ENCODE measurements around the gene NCBP1. TPM values are rescaled to one million over a fixed set of nuclear protein-coding genes. Genes with fewer than 3 reads are reported as not detected.
A peak's percentile ranks its signal among the peaks of the same experiment; 100 is the strongest.

Gene NCBP1
- total RNA-seq, 1 experiment from 2014 or later, result 59.7 TPM

- H3K36me3 Mint-ChIP-seq (ENCODE audit: insufficient read depth, unreplicated experiment), result peaks cover 36% of the 10 kb centered on the region
- no peaks in the 10 kb centered on the region for H3K9me3 ChIP-seq
- no TSS peak for BruUV-seq (replicated peaks)
- TF ChIP-seq CTCF (IDR thresholded peaks at IDR 0.05; ENCODE audit: insufficient read depth in 1 of 2, low read depth in 1 of 2, low read length in 1 of 2, severe bottlenecking in 1 of 2, unreplicated experiment in 1 of 2), result no peak
- H3K27me3 Mint-ChIP-seq (ENCODE audit: insufficient read depth, unreplicated experiment), result no peaks in the 10 kb centered on the region
- H3K4me1 Mint-ChIP-seq (ENCODE audit: low read depth, unreplicated experiment), result peaks cover 8% of the 10 kb centered on the region
- H3K4me3 Mint-ChIP-seq (ENCODE audit: unreplicated experiment), result no peak overlapping the region
- peaks cover 1% of the 10 kb centered on the region for H3K36me3 ChIP-seq (ENCODE audit: control insufficient read depth, insufficient read depth, low read length)
- intact Hi-C loops (cut with micrococcal nuclease; ENCODE audit: unreplicated experiment), result no loop called here
- H3K27ac Mint-ChIP-seq (ENCODE audit: unreplicated experiment), result no peak overlapping the region
- H3K9me3 Mint-ChIP-seq (ENCODE audit: unreplicated experiment), result no peaks in the 10 kb centered on the region
- ChIA-PET POLR2A (no interaction called here), CTCF (interaction anchor here (0.6 kb wide), 1 partner anchor 108 kb away, joined by 12 read pairs; no protein-coding TSS in a partner anchor)
- H3K4me3 ChIP-seq (ENCODE audit: low read depth, low read length), result no peak overlapping the region
- H3K27me3 ChIP-seq (replicated peaks; ENCODE audit: control insufficient read depth, insufficient read depth, low read length), result no peaks in the 10 kb centered on the region
- DNase-seq, result no peak
- H3K4me1 ChIP-seq, result 0 out of 2 replicates have a peak, but pooled peaks cover 3% of the 10 kb centered on the region
These were observed 31.2 kb upstream of the NCBP1 start for GRCh38 chr9:97602430-97602829.

GRCh38 chr9:97604901-97605645, 28.5 kb upstream of the NCBP1 start:
- no peak overlapping the region for H3K4me3 ChIP-seq (ENCODE audit: low read depth, low read length)
- Mint-ChIP-seq H3K27ac (ENCODE audit: unreplicated experiment) (no peak overlapping the region), H3K36me3 (ENCODE audit: insufficient read depth, unreplicated experiment) (peaks cover 41% of the 10 kb centered on the region), H3K27me3 (ENCODE audit: insufficient read depth, unreplicated experiment) (no peaks in the 10 kb centered on the region), H3K9me3 (ENCODE audit: unreplicated experiment) (no peaks in the 10 kb centered on the region), H3K4me1 (ENCODE audit: low read depth, unreplicated experiment) (no peaks in the 10 kb centered on the region), H3K4me3 (ENCODE audit: unreplicated experiment) (no peak overlapping the region)
- ChIA-PET POLR2A (no interaction called here), CTCF (no interaction called here)
- no peak for TF ChIP-seq CTCF (IDR thresholded peaks at IDR 0.05; ENCODE audit: insufficient read depth in 1 of 2, low read depth in 1 of 2, low read length in 1 of 2, severe bottlenecking in 1 of 2, unreplicated experiment in 1 of 2)
- DNase-seq, result no peak
- H3K36me3 ChIP-seq (ENCODE audit: control insufficient read depth, insufficient read depth, low read length), result peaks cover 1% of the 10 kb centered on the region
- H3K4me1 ChIP-seq, result no peaks in the 10 kb centered on the region
- intact Hi-C loops (cut with micrococcal nuclease; ENCODE audit: unreplicated experiment), result no loop called here
- H3K9me3 ChIP-seq, result no peaks in the 10 kb centered on the region
- H3K27me3 ChIP-seq (replicated peaks; ENCODE audit: control insufficient read depth, insufficient read depth, low read length), result no peaks in the 10 kb centered on the region
- BruUV-seq (replicated peaks), result no TSS peak

- peak; percentile 74 to 79 for TF ChIP-seq CTCF (IDR thresholded peaks at IDR 0.05; ENCODE audit: insufficient read depth in 1 of 2, low read depth in 1 of 2, low read length in 1 of 2, severe bottlenecking in 1 of 2, unreplicated experiment in 1 of 2)
- BruUV-seq (replicated peaks), result no TSS peak
These were observed 18.1 kb upstream of the NCBP1 start for GRCh38 chr9:97615439-97616072.

More at GRCh38 chr9:97615439-97616072, 18.1 kb upstream of the NCBP1 start:
- peaks cover 5% of the 10 kb centered on the region; the same call in 1 of the 2 replicates for H3K36me3 ChIP-seq (ENCODE audit: control insufficient read depth, insufficient read depth, low read length)
- no peak overlapping the region for H3K4me3 Mint-ChIP-seq (ENCODE audit: unreplicated experiment)
- DNase-seq, result peak; percentile 57 to 68
- H3K9me3 ChIP-seq, result no peaks in the 10 kb centered on the region
- H3K9me3 Mint-ChIP-seq (ENCODE audit: unreplicated experiment), result peaks cover 7% of the 10 kb centered on the region
- H3K27me3 Mint-ChIP-seq (ENCODE audit: insufficient read depth, unreplicated experiment), result no peaks in the 10 kb centered on the region
- intact Hi-C loops (cut with micrococcal nuclease; ENCODE audit: unreplicated experiment), result loop anchor here (1.0 to 5.0 kb wide), 3 partner anchors 147 to 758 kb away; partner anchors contain the start of gene TDRD7
- no peaks in the 10 kb centered on the region for H3K4me1 ChIP-seq
- H3K27ac Mint-ChIP-seq (ENCODE audit: unreplicated experiment), result no peak overlapping the region
- peaks cover 5% of the 10 kb centered on the region for H3K36me3 Mint-ChIP-seq (ENCODE audit: insufficient read depth, unreplicated experiment)
- H3K4me3 ChIP-seq (ENCODE audit: low read depth, low read length), result no peak overlapping the region
- ChIA-PET CTCF (interaction anchor here (0.6 to 2.0 kb wide), 14 partner anchors 17 to 758 kb away, joined by 3 to 16 read pairs (median 4); partner anchors contain the start of genes NCBP1, TMOD1, TSTD2 and XPA), POLR2A (no interaction called here)
- H3K27me3 ChIP-seq (replicated peaks; ENCODE audit: control insufficient read depth, insufficient read depth, low read length), result no peaks in the 10 kb centered on the region
- H3K4me1 Mint-ChIP-seq (ENCODE audit: low read depth, unreplicated experiment), result no peaks in the 10 kb centered on the region

All from Caco-2 (cell line).